Measurements from ENCODE around the gene STKLD1.
A peak's percentile ranks its signal among the peaks of the same experiment; 100 is the strongest.
"Not testable (repeated sequence)": the region's sequence is repeated elsewhere in the genome, so short reads cannot be mapped to it uniquely, and the experiment has no call there.

STKLD1 gene

GRCh38 chr9:133334161-133334560 lies 42.0 kb upstream of the STKLD1 start:
- Histone ChIP-seq H2AFZ (ENCODE audit: low read length, unreplicated experiment) (no peak overlapping the region), H3K79me2 (ENCODE audit: control insufficient read depth, insufficient read depth, low read length, unreplicated experiment) (peaks cover 25% of the 10 kb centered on the region), H3K4me3 (ENCODE audit: low read depth, low read length) (peak overlapping the region; percentile 91), H3K27ac (ENCODE audit: low read depth, low read length) (no peak overlapping the region), H3K4me1 (ENCODE audit: control insufficient read depth, insufficient read depth, low read length, unreplicated experiment) (peaks cover 8% of the 10 kb centered on the region), H3K36me3 (ENCODE audit: insufficient read depth, low read length) (peaks cover 22% of the 10 kb centered on the region; the same call in 1 of the 2 replicates), H3K27me3 (ENCODE audit: insufficient read depth, low read length) (no peaks in the 10 kb centered on the region)

GRCh38 chr9:133334888-133335287 lies 41.3 kb upstream of the STKLD1 start:
- not testable (repeated sequence) for H3K27ac ChIP-seq (ENCODE audit: low read depth, low read length)

GRCh38 chr9:133335924-133336811 lies 40.0 kb upstream of the STKLD1 start, which contains the start of gene SURF6:
Gene SURF6 (minus strand): TSS chr9:133336188. CDS start chr9:133336132, 56 bp downstream.
- Histone ChIP-seq H3K27ac (ENCODE audit: low read depth, low read length) (no peak within 1 kb of the TSS), H3K4me3 (ENCODE audit: low read depth, low read length) (peak within 1 kb of the TSS; percentile 91), H3K79me2 (ENCODE audit: control insufficient read depth, insufficient read depth, low read length, unreplicated experiment) (peaks cover 25% of the 10 kb centered on the region), H3K36me3 (ENCODE audit: insufficient read depth, low read length) (peaks cover 16% of the 10 kb centered on the region; the same call in 1 of the 2 replicates), H3K4me1 (ENCODE audit: control insufficient read depth, insufficient read depth, low read length, unreplicated experiment) (peaks cover 8% of the 10 kb centered on the region), H2AFZ (ENCODE audit: low read length, unreplicated experiment) (peak within 1 kb of the TSS; percentile 49), H3K27me3 (ENCODE audit: insufficient read depth, low read length) (no peaks in the 10 kb centered on the region)

More at GRCh38 chr9:133334888-133335287, 41.3 kb upstream of the STKLD1 start:
- Histone ChIP-seq H3K79me2 (ENCODE audit: control insufficient read depth, insufficient read depth, low read length, unreplicated experiment) (peaks cover 25% of the 10 kb centered on the region), H3K36me3 (ENCODE audit: insufficient read depth, low read length) (peaks cover 22% of the 10 kb centered on the region; the same call in 1 of the 2 replicates), H3K4me3 (ENCODE audit: low read depth, low read length) (peak overlapping the region; percentile 91)
- H3K27me3 ChIP-seq (ENCODE audit: insufficient read depth, low read length); H2AFZ ChIP-seq (ENCODE audit: low read length, unreplicated experiment); H3K4me1 ChIP-seq (ENCODE audit: control insufficient read depth, insufficient read depth, low read length, unreplicated experiment): not testable (repeated sequence)

- Histone ChIP-seq H3K4me3 (ENCODE audit: low read depth, low read length) (no peak overlapping the region), H3K4me1 (ENCODE audit: control insufficient read depth, insufficient read depth, low read length, unreplicated experiment) (peaks cover 4% of the 10 kb centered on the region), H2AFZ (ENCODE audit: low read length, unreplicated experiment) (no peak overlapping the region), H3K27me3 (ENCODE audit: insufficient read depth, low read length) (no peaks in the 10 kb centered on the region), H3K79me2 (ENCODE audit: control insufficient read depth, insufficient read depth, low read length, unreplicated experiment) (peaks cover 13% of the 10 kb centered on the region), H3K36me3 (ENCODE audit: insufficient read depth, low read length) (peaks cover 4% of the 10 kb centered on the region; the same call in 1 of the 2 replicates), H3K27ac (ENCODE audit: low read depth, low read length) (no peak overlapping the region)
Measured at GRCh38 chr9:133339641-133340040, 36.5 kb upstream of the STKLD1 start.

GRCh38 chr9:133340256-133340655 lies 35.9 kb upstream of the STKLD1 start:
- H3K27ac ChIP-seq (ENCODE audit: low read depth, low read length), result no peak overlapping the region
- no peaks in the 10 kb centered on the region for H3K4me1 ChIP-seq (ENCODE audit: control insufficient read depth, insufficient read depth, low read length, unreplicated experiment)
- peaks cover 7% of the 10 kb centered on the region for H3K79me2 ChIP-seq (ENCODE audit: control insufficient read depth, insufficient read depth, low read length, unreplicated experiment)
- no peak overlapping the region for H2AFZ ChIP-seq (ENCODE audit: low read length, unreplicated experiment)
- H3K27me3 ChIP-seq (ENCODE audit: insufficient read depth, low read length), result no peaks in the 10 kb centered on the region
- no peak overlapping the region for H3K4me3 ChIP-seq (ENCODE audit: low read depth, low read length)
- peaks cover 6% of the 10 kb centered on the region; the same call in 1 of the 2 replicates for H3K36me3 ChIP-seq (ENCODE audit: insufficient read depth, low read length)

- no peak overlapping the region for H3K4me3 ChIP-seq (ENCODE audit: low read depth, low read length)
Measured at GRCh38 chr9:133340916-133341315, 35.2 kb upstream of the STKLD1 start.

GRCh38 chr9:133341369-133342068 lies 34.6 kb upstream of the STKLD1 start:
- Histone ChIP-seq H2AFZ (ENCODE audit: low read length, unreplicated experiment) (no peak overlapping the region), H3K27ac (ENCODE audit: low read depth, low read length) (no peak overlapping the region), H3K27me3 (ENCODE audit: insufficient read depth, low read length) (no peaks in the 10 kb centered on the region), H3K4me3 (ENCODE audit: low read depth, low read length) (no peak overlapping the region), H3K4me1 (ENCODE audit: control insufficient read depth, insufficient read depth, low read length, unreplicated experiment) (peaks cover 7% of the 10 kb centered on the region), H3K79me2 (ENCODE audit: control insufficient read depth, insufficient read depth, low read length, unreplicated experiment) (peaks cover 13% of the 10 kb centered on the region), H3K36me3 (ENCODE audit: insufficient read depth, low read length) (peaks cover 12% of the 10 kb centered on the region; the same call in 1 of the 2 replicates)

More at GRCh38 chr9:133340916-133341315, 35.2 kb upstream of the STKLD1 start:
- H2AFZ ChIP-seq (ENCODE audit: low read length, unreplicated experiment), result no peak overlapping the region
- peaks cover 7% of the 10 kb centered on the region for H3K79me2 ChIP-seq (ENCODE audit: control insufficient read depth, insufficient read depth, low read length, unreplicated experiment)
- H3K27me3 ChIP-seq (ENCODE audit: insufficient read depth, low read length), result no peaks in the 10 kb centered on the region
- H3K4me1 ChIP-seq (ENCODE audit: control insufficient read depth, insufficient read depth, low read length, unreplicated experiment), result peaks cover under 1% of the 10 kb centered on the region
- H3K27ac ChIP-seq (ENCODE audit: low read depth, low read length), result no peak overlapping the region
- peaks cover 12% of the 10 kb centered on the region; the same call in 1 of the 2 replicates for H3K36me3 ChIP-seq (ENCODE audit: insufficient read depth, low read length)

GRCh38 chr9:133342069-133342406 lies 34.1 kb upstream of the STKLD1 start:
- Histone ChIP-seq H3K36me3 (ENCODE audit: insufficient read depth, low read length) (peaks cover 12% of the 10 kb centered on the region; the same call in 1 of the 2 replicates), H3K79me2 (ENCODE audit: control insufficient read depth, insufficient read depth, low read length, unreplicated experiment) (peaks cover 18% of the 10 kb centered on the region), H3K27ac (ENCODE audit: low read depth, low read length) (no peak overlapping the region), H3K4me1 (ENCODE audit: control insufficient read depth, insufficient read depth, low read length, unreplicated experiment) (peaks cover 8% of the 10 kb centered on the region), H3K4me3 (ENCODE audit: low read depth, low read length) (no peak overlapping the region), H3K27me3 (ENCODE audit: insufficient read depth, low read length) (no peaks in the 10 kb centered on the region), H2AFZ (ENCODE audit: low read length, unreplicated experiment) (no peak overlapping the region)

- H3K36me3 ChIP-seq (ENCODE audit: insufficient read depth, low read length), result peaks cover 12% of the 10 kb centered on the region; the same call in 1 of the 2 replicates
- no peak overlapping the region for H2AFZ ChIP-seq (ENCODE audit: low read length, unreplicated experiment)
- peaks cover 8% of the 10 kb centered on the region for H3K4me1 ChIP-seq (ENCODE audit: control insufficient read depth, insufficient read depth, low read length, unreplicated experiment)
- no peak overlapping the region for H3K4me3 ChIP-seq (ENCODE audit: low read depth, low read length)
- H3K27me3 ChIP-seq (ENCODE audit: insufficient read depth, low read length), result no peaks in the 10 kb centered on the region
- H3K27ac ChIP-seq (ENCODE audit: low read depth, low read length), result no peak overlapping the region
- peaks cover 19% of the 10 kb centered on the region for H3K79me2 ChIP-seq (ENCODE audit: control insufficient read depth, insufficient read depth, low read length, unreplicated experiment)
Measured at GRCh38 chr9:133342570-133342969, 33.6 kb upstream of the STKLD1 start.

- Histone ChIP-seq H2AFZ (ENCODE audit: low read length, unreplicated experiment) (no peak overlapping the region), H3K4me3 (ENCODE audit: low read depth, low read length) (no peak overlapping the region), H3K27ac (ENCODE audit: low read depth, low read length) (no peak overlapping the region), H3K79me2 (ENCODE audit: control insufficient read depth, insufficient read depth, low read length, unreplicated experiment) (peaks cover 29% of the 10 kb centered on the region), H3K36me3 (ENCODE audit: insufficient read depth, low read length) (peaks cover 19% of the 10 kb centered on the region; the same call in 1 of the 2 replicates), H3K4me1 (ENCODE audit: control insufficient read depth, insufficient read depth, low read length, unreplicated experiment) (peaks cover 8% of the 10 kb centered on the region), H3K27me3 (ENCODE audit: insufficient read depth, low read length) (no peaks in the 10 kb centered on the region)
Measured at GRCh38 chr9:133344071-133344470, 32.1 kb upstream of the STKLD1 start.

Data from ACC112 (cell line).